GM12878 (cell line): ENCODE data around the gene GPC6. TPM values are rescaled to one million over a fixed set of nuclear protein-coding genes. Genes with fewer than 3 reads are reported as not detected.

ENCODE experiments used
- ATAC-seq: fragments of 200-7000 bp; cut with Tn5 transposase; 3 replicates; pipeline ENCODE4 v1.9.1; 2020; ENCODE audit warnings: mild to moderate bottlenecking, moderate library complexity
- BruUV-seq: library from RNA; stranded (reverse); fragments of 400-500 nt; replicated peaks from 2 replicates; lab custom pipeline; 2021; lab: Mats Ljungman, UMichigan
- CTCF ChIA-PET: fragments of 300-600 bp; sonication (Branson Sonifier 250); formaldehyde crosslinking; extraction: SDS; loops from one replicate; lab custom pipeline; 2021; ENCODE audit warnings: inconsistent platforms; lab: Yijun Ruan, JAX
- POLR2A ChIA-PET: fragments of 350-600 bp; formaldehyde crosslinking; extraction: SDS; loops from one replicate; lab custom pipeline; 2021; ENCODE audit warnings: inconsistent platforms; lab: Charles Lee
- RAD21 ChIA-PET: fragments of 300-600 bp; sonication (Branson Sonifier 250); formaldehyde crosslinking; loops from one replicate; lab custom pipeline; 2023; ENCODE audit warnings: antibody characterized with exemption; ENCODE audit not compliant: unreplicated experiment; lab: Charles Lee
- SMC1A ChIA-PET: fragments of 300-600 bp; sonication (Branson Sonifier 250); formaldehyde crosslinking; loops from one replicate; lab custom pipeline; 2023; ENCODE audit not compliant: unreplicated experiment, uncharacterized antibody; lab: Charles Lee
- DNase-seq: peaks from one replicate; pipeline ENCODE4 v3.0.0-alpha.2; 2011; ENCODE audit warnings: low read depth, low spot score
- FAIRE-seq: peaks from 3 replicates; lab custom pipeline; 2011; peaks lifted over from hg19 to GRCh38; lab: Jason Lieb, UNC
- H2AFZ ChIP-seq: 2 replicates; pipeline ENCODE4 v1.6.0; 2011; ENCODE audit warnings: low read depth, low read length, control low read depth; ENCODE audit not compliant: control insufficient read depth
- H3K27ac ChIP-seq: 2 replicates; pipeline ENCODE4 v1.5.1; 2011; ENCODE audit warnings: control low read depth; ENCODE audit not compliant: control insufficient read depth, insufficient read depth
- H3K27me3 ChIP-seq, 2 experiments: replicated peaks in 1 of 2; 2 replicates each; pipeline versions ENCODE4 v1.6.0 to v1.6.1; 2011; ENCODE audit warnings: low read length in 1 of 2; ENCODE audit not compliant: control insufficient read depth in 2 of 2, insufficient read depth in 2 of 2
- H3K36me3 ChIP-seq, 2 experiments: 2 replicates each; pipeline ENCODE4 v1.5.1; 2011; ENCODE audit warnings: low read length in 1 of 2; ENCODE audit not compliant: control insufficient read depth in 2 of 2, insufficient read depth in 2 of 2
- H3K4me1 ChIP-seq: 2 replicates; pipeline ENCODE4 v1.6.1; 2011; ENCODE audit warnings: mild to moderate bottlenecking, low read length, moderate library complexity, mixed read lengths; ENCODE audit not compliant: control insufficient read depth, insufficient read depth
- H3K4me2 ChIP-seq: 2 replicates; pipeline ENCODE4 v1.6.0; 2011; ENCODE audit warnings: control low read depth; ENCODE audit not compliant: control insufficient read depth, insufficient read depth
- H3K4me3 ChIP-seq: fragments of 200-600 bp; sonication (generic); 2 replicates; pipeline ENCODE4 v1.5.1; 2016
- H3K79me2 ChIP-seq: 2 replicates; pipeline ENCODE4 v1.6.0; 2011; ENCODE audit warnings: low read length; ENCODE audit not compliant: control insufficient read depth, insufficient read depth
- H3K9ac ChIP-seq: 2 replicates; pipeline ENCODE4 v1.8.0; 2011; ENCODE audit warnings: low read length, control low read depth, mixed read lengths; ENCODE audit not compliant: control insufficient read depth, insufficient read depth
- H3K9me3 ChIP-seq: replicated peaks from 3 replicates; pipeline ENCODE4 v1.5.1; 2011; ENCODE audit warnings: mild to moderate bottlenecking, low read length; ENCODE audit not compliant: control insufficient read depth, insufficient read depth
- H4K20me1 ChIP-seq: 2 replicates; pipeline ENCODE4 v1.6.0; 2011; ENCODE audit not compliant: control insufficient read depth, insufficient read depth
- ATF3 ChIP-seq: IDR thresholded peaks from 2 replicates; pipeline ENCODE4 v1.6.1; 2011; ENCODE audit warnings: low read depth, mild to moderate bottlenecking, low read length, moderate library complexity, borderline replicate concordance; ENCODE audit errors: extremely low read depth
- BHLHE40 ChIP-seq, 2 experiments: fragments of 450-650 bp in 1 of 2; IDR thresholded peaks; 2 replicates each; pipeline ENCODE4 v1.6.1; 2011 to 2017; ENCODE audit warnings: low read depth in 2 of 2, borderline replicate concordance in 1 of 2, improper control_type of control experiment in 1 of 2, low read length in 1 of 2, mild to moderate bottlenecking in 1 of 2
- CBX5 ChIP-seq: sonication (generic); IDR thresholded peaks from 2 replicates; pipeline ENCODE4 v1.6.1; 2016; ENCODE audit warnings: low read depth, moderate library complexity, mild to moderate bottlenecking, inconsistent platforms
- CHD1 ChIP-seq: IDR thresholded peaks from 2 replicates; pipeline ENCODE4 v1.6.1; 2012; ENCODE audit warnings: low read depth, low read length, improper control_type of control experiment
- EP300 ChIP-seq, 2 experiments: fragments of 150-350 bp in 1 of 2; IDR thresholded peaks; 2 replicates each; pipeline ENCODE4 v1.6.1; 2011 to 2012; ENCODE audit warnings: low read depth in 2 of 2, low read length in 2 of 2, borderline replicate concordance in 1 of 2, improper control_type of control experiment in 1 of 2, inconsistent platforms in 1 of 2; ENCODE audit not compliant: control insufficient read depth in 1 of 2
- ETV6 ChIP-seq, 2 experiments: fragments of 450-650 bp in 1 of 2; IDR thresholded peaks in 1 of 2; conservative IDR thresholded peaks in 1 of 2; 2 replicates each; pipeline ENCODE4 v1.6.1; 2014; ENCODE audit warnings: antibody characterized with exemption in 1 of 2, borderline replicate concordance in 1 of 2, low read depth in 1 of 2, mild to moderate bottlenecking in 1 of 2, moderate library complexity in 1 of 2
- JUNB ChIP-seq: IDR thresholded peaks from 2 replicates; pipeline ENCODE4 v1.6.1; 2016; ENCODE audit warnings: antibody characterized with exemption, mild to moderate bottlenecking
- MEF2A ChIP-seq: IDR thresholded peaks from 2 replicates; pipeline ENCODE4 v1.6.1; 2011; ENCODE audit warnings: low read depth, mild to moderate bottlenecking, low read length, moderate library complexity; ENCODE audit not compliant: insufficient read depth
- NFYB ChIP-seq: IDR thresholded peaks from 2 replicates; pipeline ENCODE4 v1.6.1; 2011; ENCODE audit warnings: low read depth, mild to moderate bottlenecking, low read length, improper control_type of control experiment, moderate library complexity; ENCODE audit not compliant: insufficient read depth
- NRF1 ChIP-seq: conservative IDR thresholded peaks from 2 replicates; pipeline ENCODE4 v1.6.1; 2011; ENCODE audit warnings: mild to moderate bottlenecking, low read depth, low read length, improper control_type of control experiment
- PBX3 ChIP-seq: IDR thresholded peaks from 2 replicates; pipeline ENCODE4 v1.6.1; 2011; ENCODE audit warnings: mild to moderate bottlenecking, low read depth, low read length, moderate library complexity; ENCODE audit not compliant: insufficient replicate concordance
- SMAD5 ChIP-seq: IDR thresholded peaks from 2 replicates; pipeline ENCODE4 v1.6.1; 2016; ENCODE audit warnings: antibody characterized with exemption, low read depth
- SREBF2 ChIP-seq: IDR thresholded peaks from 2 replicates; pipeline ENCODE4 v1.6.1; 2012; ENCODE audit warnings: mild to moderate bottlenecking, low read length
- in situ Hi-C: fragments of 300-500 bp; cut with MboI; formaldehyde crosslinking; loops from 9 replicates; pipeline ENCODE4 v1.14.3; 2018; ENCODE audit warnings: mixed read lengths
- intact Hi-C: fragments of 100-400 bp; cut with micrococcal nuclease; formaldehyde crosslinking; loops from one replicate; pipeline ENCODE4 v1.14.2; 2022; ENCODE audit not compliant: unreplicated experiment
- polyA plus RNA-seq, 11 experiments: library from polyadenylated mRNA; depleted of rRNA in 4 of 11; unstranded in 6 of 11; stranded (reverse) in 5 of 11; fragments of >200 nt; fragmentation: Nextera tagmentation in 4 of 11; fragmentation: Illumina TruSeq in 1 of 11; extraction: Ambion mirVana in 4 of 11; extraction: Trizol in 1 of 11; gene quantifications; 1 replicate in 1 of 11; 2 replicates in 10 of 11; pipeline versions ENCODE4 v1.2.1 to v1.2.3, GENCODE V29; 2011 to 2016; ENCODE audit warnings: inconsistent platforms in 2 of 11, missing spikeins in 2 of 11, low read depth in 1 of 11
- total RNA-seq, 4 experiments: library from RNA; depleted of rRNA in 3 of 4; stranded (reverse); fragments of >200 nt in 3 of 4; fragmentation: Illumina TruSeq in 1 of 4; extraction: Trizol in 1 of 4; gene quantifications; 2 replicates each; pipeline versions ENCODE4 v1.2.1 to v1.2.3, GENCODE V29; 2013 to 2021
- TF ChIP-seq, protein P1 (sequence below): IDR thresholded peaks from 2 replicates; pipeline ENCODE4 v1.6.1; 2011; ENCODE audit warnings: low read depth, low read length, improper control_type of control experiment, borderline replicate concordance

The GPC6 gene
- total and polyA plus RNA-seq, 10 of the 15 experiments (the other 5 are each of a cell fraction or from before 2014, with no cell fraction given): 0.03 to 0.04 (median 0.03) TPM; not detected in 7

- ChIA-PET CTCF (no interaction called here), POLR2A (no interaction called here), RAD21 (no interaction called here), SMC1A (interaction anchor here (1.4 kb wide), 1 partner anchor 13 kb away, joined by 3 read pairs; no protein-coding TSS in a partner anchor)
- H3K4me1 ChIP-seq: no peaks in the 10 kb centered on the region
- no peak for FAIRE-seq
- intact Hi-C loops (no loop called here), in situ Hi-C loops (no loop called here)
- no TSS peak for BruUV-seq
- no peak overlapping the region for H3K4me3 ChIP-seq
- H3K4me2 ChIP-seq: no peak overlapping the region
- H3K36me3 ChIP-seq: no peaks in the 10 kb centered on the region
- DNase-seq: no peak
- no peak for TF ChIP-seq ATF3
- no peak for TF ChIP-seq NFYB
- no peak for TF ChIP-seq BHLHE40 (IDR thresholded peaks at IDR 0.05; ENCODE audit: borderline replicate concordance in 1 of 2, low read depth in 2 of 2, low read length in 1 of 2)
- no peak for TF ChIP-seq NRF1
- TF ChIP-seq JUNB: no peak
- TF ChIP-seq CHD1: no peak
- no peak for TF ChIP-seq CBX5
- no peak for TF ChIP-seq EP300 (IDR thresholded peaks at IDR 0.05; ENCODE audit: borderline replicate concordance in 1 of 2, control insufficient read depth in 1 of 2, low read depth in 2 of 2, low read length in 2 of 2)
- no peak for TF ChIP-seq PBX3
- TF ChIP-seq, protein P1, sequence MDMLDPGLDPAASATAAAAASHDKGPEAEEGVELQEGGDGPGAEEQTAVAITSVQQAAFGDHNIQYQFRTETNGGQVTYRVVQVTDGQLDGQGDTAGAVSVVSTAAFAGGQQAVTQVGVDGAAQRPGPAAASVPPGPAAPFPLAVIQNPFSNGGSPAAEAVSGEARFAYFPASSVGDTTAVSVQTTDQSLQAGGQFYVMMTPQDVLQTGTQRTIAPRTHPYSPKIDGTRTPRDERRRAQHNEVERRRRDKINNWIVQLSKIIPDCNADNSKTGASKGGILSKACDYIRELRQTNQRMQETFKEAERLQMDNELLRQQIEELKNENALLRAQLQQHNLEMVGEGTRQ: no peak
- TF ChIP-seq SREBF2: no peak
- no peak for TF ChIP-seq ETV6 (conservative IDR thresholded peaks at IDR 0.05 in 1 of 2, IDR thresholded peaks at IDR 0.05 in 1 of 2; ENCODE audit: borderline replicate concordance in 1 of 2, low read depth in 1 of 2)
- TF ChIP-seq SMAD5: no peak
- no peak for TF ChIP-seq MEF2A
- no peaks in the 10 kb centered on the region for H4K20me1 ChIP-seq
- no peaks in the 10 kb centered on the region for H3K79me2 ChIP-seq
- no peak overlapping the region for H2AFZ ChIP-seq
- ATAC-seq: no peak
- H3K9me3 ChIP-seq: no peaks in the 10 kb centered on the region
- H3K9ac ChIP-seq: no peak overlapping the region
- no peaks in the 10 kb centered on the region for H3K27me3 ChIP-seq
- H3K27ac ChIP-seq: no peak overlapping the region
Measured at GRCh38 chr13:93687261-93687660, 460.7 kb downstream of the GPC6 start.
